H1 (cell line): ENCODE measurements around the gene SLC25A24. TPM values are rescaled to one million over a fixed set of nuclear protein-coding genes. Genes with fewer than 3 reads are reported as not detected.
"Not testable (repeated sequence)": the region's sequence is repeated elsewhere in the genome, so short reads cannot be mapped to it uniquely, and the experiment has no call there.

Source experiments
- CTCF ChIA-PET: fragments of 300-600 bp; sonication (Branson Sonifier 250); formaldehyde crosslinking; loops from one replicate; lab custom pipeline; 2021; ENCODE audit not compliant: partially characterized antibody; lab: Charles Lee
- POLR2A ChIA-PET: fragments of 300-600 bp; sonication (Branson Sonifier 250); formaldehyde crosslinking; loops from one replicate; lab custom pipeline; 2021; ENCODE audit warnings: inconsistent platforms; ENCODE audit not compliant: partially characterized antibody; lab: Charles Lee
- DNase-seq, 2 experiments: peaks; one replicate each; pipeline versions ENCODE4 v3.0.0 to v3.0.0-alpha.2; 2010 to 2022; ENCODE audit warnings: low spot score in 2 of 2, low read depth in 1 of 2, mixed read lengths in 1 of 2
- FAIRE-seq: peaks from 2 replicates; lab custom pipeline; 2011; peaks lifted over from hg19 to GRCh38; lab: Jason Lieb, UNC
- H2AFZ ChIP-seq: 2 replicates; pipeline ENCODE4 v1.8.1; 2012; ENCODE audit warnings: low read length, inconsistent platforms
- H2AK5ac ChIP-seq: 2 replicates; pipeline ENCODE4 v1.6.1; 2013; ENCODE audit warnings: low read depth, low read length
- H2BK120ac ChIP-seq: replicated peaks from 2 replicates; pipeline ENCODE3; 2013; ENCODE audit warnings: low read depth, low read length, inconsistent platforms
- H2BK12ac ChIP-seq: 2 replicates; pipeline ENCODE4 v1.6.1; 2013; ENCODE audit warnings: low read depth, low read length
- H2BK15ac ChIP-seq: 2 replicates; pipeline ENCODE4 v1.6.1; 2013; ENCODE audit warnings: low read length
- H2BK20ac ChIP-seq: 2 replicates; pipeline ENCODE4 v1.6.1; 2013; ENCODE audit warnings: low read length
- H2BK5ac ChIP-seq: 2 replicates; pipeline ENCODE4 v1.6.1; 2013; ENCODE audit warnings: low read depth, low read length
- H3K14ac ChIP-seq: 2 replicates; pipeline ENCODE4 v1.6.1; 2013; ENCODE audit warnings: inconsistent platforms; ENCODE audit not compliant: insufficient read length
- H3K18ac ChIP-seq: 2 replicates; pipeline ENCODE4 v1.6.1; 2013; ENCODE audit warnings: low read length; ENCODE audit errors: extremely low read depth
- H3K23ac ChIP-seq: 2 replicates; pipeline ENCODE4 v1.6.1; 2013; ENCODE audit warnings: inconsistent platforms; ENCODE audit not compliant: insufficient read length
- H3K23me2 ChIP-seq: 2 replicates; pipeline ENCODE4 v1.6.1; 2013; ENCODE audit warnings: low read depth, low read length
- H3K27ac ChIP-seq: 2 replicates; pipeline ENCODE4 v1.6.1; 2011; ENCODE audit warnings: low read depth, low read length, inconsistent platforms
- H3K27me3 ChIP-seq, 4 experiments: replicated peaks in 1 of 4; 1 replicate in 1 of 4; 2 replicates in 3 of 4; pipeline versions ENCODE4 v1.6.1 to v1.8.1; 2011 to 2013; ENCODE audit warnings: low read length in 3 of 4, mild to moderate bottlenecking in 3 of 4, inconsistent platforms in 2 of 4, mixed read lengths in 2 of 4, moderate library complexity in 1 of 4; ENCODE audit not compliant: control insufficient read depth in 3 of 4, insufficient read depth in 3 of 4; ENCODE audit errors: extremely low read depth in 1 of 4
- H3K36me3 ChIP-seq, 4 experiments: 2 replicates each; pipeline versions ENCODE4 v1.6.1 to v1.8.1; 2011 to 2013; ENCODE audit warnings: mild to moderate bottlenecking in 4 of 4, low read length in 3 of 4, moderate library complexity in 2 of 4, control low read depth in 1 of 4, inconsistent platforms in 1 of 4; ENCODE audit not compliant: insufficient read depth in 4 of 4, control insufficient read depth in 2 of 4
- H3K4ac ChIP-seq: replicated peaks from 2 replicates; pipeline ENCODE3; 2013; ENCODE audit warnings: low read length, low read depth, mixed read lengths, inconsistent platforms; ENCODE audit not compliant: insufficient read length
- H3K4me1 ChIP-seq, 4 experiments: replicated peaks in 1 of 4; 1 replicate in 1 of 4; 2 replicates in 3 of 4; pipeline versions ENCODE4 v1.6.1 to v1.8.1; 2011 to 2013; ENCODE audit warnings: low read length in 3 of 4, inconsistent platforms in 2 of 4, mixed read lengths in 1 of 4; ENCODE audit not compliant: insufficient read depth in 4 of 4, control insufficient read depth in 3 of 4
- H3K4me2 ChIP-seq, 2 experiments: 2 replicates each; pipeline versions ENCODE4 v1.6.1 to v1.8.1; 2011 to 2013; ENCODE audit warnings: low read depth in 2 of 2, low read length in 2 of 2, control low read depth in 1 of 2, inconsistent platforms in 1 of 2, mild to moderate bottlenecking in 1 of 2; ENCODE audit not compliant: insufficient read depth in 1 of 2
- H3K4me3 ChIP-seq, 4 experiments: fragments of 200-600, 300-600 bp in 1 of 4; sonication (generic), shearing (Covaris generic), sonication (Bioruptor Twin) in 1 of 4; 2 replicates each; pipeline versions ENCODE4 v1.5.1 to v1.8.1; 2011 to 2016; ENCODE audit warnings: low read length in 4 of 4, low read depth in 3 of 4, control low read depth in 2 of 4, inconsistent platforms in 2 of 4, mild to moderate bottlenecking in 2 of 4, mixed read lengths in 1 of 4, moderate library complexity in 1 of 4; ENCODE audit not compliant: insufficient read depth in 2 of 4; ENCODE audit errors: extremely low read depth in 1 of 4
- H3K56ac ChIP-seq: replicated peaks from 2 replicates; pipeline ENCODE3; 2013; ENCODE audit warnings: low read depth, mild to moderate bottlenecking, mixed read lengths, low read length, inconsistent platforms; ENCODE audit not compliant: insufficient read length
- H3K79me1 ChIP-seq: 2 replicates; pipeline ENCODE4 v1.6.1; 2013; ENCODE audit warnings: low read depth, low read length, control low read depth
- H3K79me2 ChIP-seq, 2 experiments: 2 replicates each; pipeline versions ENCODE4 v1.6.1 to v1.8.1; 2012 to 2013; ENCODE audit warnings: low read length in 2 of 2, mild to moderate bottlenecking in 2 of 2, inconsistent platforms in 1 of 2; ENCODE audit not compliant: insufficient read depth in 2 of 2, control insufficient read depth in 1 of 2
- H3K9ac ChIP-seq, 4 experiments: replicated peaks in 1 of 4; 1 replicate in 1 of 4; 2 replicates in 3 of 4; pipeline versions ENCODE4 v1.6.1 to v1.8.1; 2011 to 2013; ENCODE audit warnings: low read depth in 3 of 4, low read length in 3 of 4, control low read depth in 2 of 4, mild to moderate bottlenecking in 2 of 4, moderate library complexity in 2 of 4, inconsistent platforms in 1 of 4; ENCODE audit errors: extremely low read depth in 1 of 4
- H3K9me3 ChIP-seq, 2 experiments: 2 replicates each; pipeline versions ENCODE4 v1.6.1 to v1.8.1; 2012 to 2013; ENCODE audit warnings: mild to moderate bottlenecking in 2 of 2, moderate library complexity in 2 of 2, control low read depth in 1 of 2, inconsistent platforms in 1 of 2, low read depth in 1 of 2, low read length in 1 of 2, mixed read lengths in 1 of 2; ENCODE audit not compliant: insufficient read depth in 2 of 2
- H4K20me1 ChIP-seq, 2 experiments: replicated peaks in 1 of 2; 2 replicates each; pipeline versions ENCODE3 to v1.8.1; 2011 to 2013; ENCODE audit warnings: inconsistent platforms in 2 of 2, low read length in 2 of 2, mild to moderate bottlenecking in 1 of 2; ENCODE audit not compliant: insufficient read depth in 2 of 2, control insufficient read depth in 1 of 2
- H4K5ac ChIP-seq: 2 replicates; pipeline ENCODE4 v1.6.1; 2013; ENCODE audit warnings: low read length, low read depth, mixed read lengths, inconsistent platforms; ENCODE audit not compliant: insufficient read length
- H4K8ac ChIP-seq: 2 replicates; pipeline ENCODE4 v1.8.0; 2013; ENCODE audit warnings: mild to moderate bottlenecking, moderate library complexity, low read length, inconsistent platforms; ENCODE audit not compliant: insufficient read depth; ENCODE audit errors: extremely low read depth
- H4K91ac ChIP-seq: replicated peaks from 2 replicates; pipeline ENCODE3; 2013; ENCODE audit warnings: low read length, mixed read lengths, inconsistent platforms; ENCODE audit not compliant: insufficient read length
- WGBS, 2 experiments: shearing (Covaris generic) in 1 of 2; methylation state at CpG; one replicate each; pipeline versions ENCODE4 v1.1.6 to v1.1.7; 2013 to 2015; ENCODE audit warnings: low lambda C conversion rate in 2 of 2, mixed read lengths in 2 of 2, inconsistent platforms in 1 of 2, low coverage in 1 of 2, missing lambda C conversion rate in 1 of 2; ENCODE audit not compliant: insufficient replicate concordance in 2 of 2, insufficient coverage in 1 of 2, insufficient read length in 1 of 2; ENCODE audit errors: extremely low coverage in 1 of 2, missing lambda C conversion rate in 1 of 2; 5-methylcytosine and 5-hydroxymethylcytosine counted together
- polyA plus RNA-seq, 7 experiments: library from polyadenylated mRNA; depleted of rRNA in 3 of 7; stranded (reverse) in 5 of 7; unstranded in 2 of 7; fragments of >200 nt in 5 of 7; fragments of 200-250 nt in 2 of 7; gene quantifications; 1 replicate in 5 of 7; 2 replicates in 1 of 7; 4 replicates in 1 of 7; pipeline versions ENCODE4 v1.2.1 to v1.2.3, GENCODE V29; 2011 to 2013; ENCODE audit warnings: missing spikeins in 2 of 7, mixed read lengths in 2 of 7
- total RNA-seq: library from RNA; stranded (reverse); fragmentation: NEBNext Ultra II Directional; extraction: Animal tissue kit (Norgen Biotek cat#: 25700); gene quantifications from 2 replicates; pipeline ENCODE4 v1.2.1, GENCODE V29; 2021

The SLC25A24 gene
- total and polyA plus RNA-seq, 2 of the 8 experiments (the other 6 are each of a cell fraction or from before 2014, with no cell fraction given) = 13.6 to 40.6 TPM

DNA sequence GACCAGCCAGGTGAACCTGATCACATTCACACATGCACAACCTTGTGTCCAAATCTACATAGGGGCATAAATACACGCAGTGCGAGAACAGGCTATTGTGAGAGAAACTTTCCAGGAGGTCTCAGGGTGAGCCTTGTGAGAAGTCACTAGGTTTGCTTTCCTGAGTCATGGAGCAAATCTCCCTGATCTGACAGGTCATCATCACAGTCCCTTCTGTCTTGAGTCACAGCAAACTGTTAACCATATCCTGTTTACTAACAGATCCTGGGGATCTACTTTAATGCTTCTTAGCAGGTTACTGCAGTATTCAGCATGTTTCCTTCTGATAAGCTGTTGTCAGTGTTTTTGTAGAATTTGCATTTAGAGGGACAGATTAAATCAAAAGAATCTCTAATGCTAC, 35.2 kb upstream of the SLC25A24 start:
- H4K8ac ChIP-seq, DNase-seq, H3K27ac ChIP-seq, H3K9me3 ChIP-seq, H3K18ac ChIP-seq, H3K4ac ChIP-seq, H2BK12ac ChIP-seq, H3K79me2 ChIP-seq, H4K5ac ChIP-seq, H4K20me1 ChIP-seq, H3K4me3 ChIP-seq, H3K79me1 ChIP-seq, H2AFZ ChIP-seq, H2BK20ac ChIP-seq, H3K9ac ChIP-seq, FAIRE-seq, H3K14ac ChIP-seq, H2BK5ac ChIP-seq, H2BK120ac ChIP-seq, H2AK5ac ChIP-seq, POLR2A ChIA-PET, H3K23ac ChIP-seq, H3K27me3 ChIP-seq, H3K23me2 ChIP-seq, H3K56ac ChIP-seq, H2BK15ac ChIP-seq, H3K4me2 ChIP-seq, H4K91ac ChIP-seq, H3K36me3 ChIP-seq, H3K4me1 ChIP-seq, CTCF ChIA-PET: not testable (repeated sequence)
- no CpG with 5 or more reads among the region's 2 CpGs for WGBS, 2 experiments

DNA sequence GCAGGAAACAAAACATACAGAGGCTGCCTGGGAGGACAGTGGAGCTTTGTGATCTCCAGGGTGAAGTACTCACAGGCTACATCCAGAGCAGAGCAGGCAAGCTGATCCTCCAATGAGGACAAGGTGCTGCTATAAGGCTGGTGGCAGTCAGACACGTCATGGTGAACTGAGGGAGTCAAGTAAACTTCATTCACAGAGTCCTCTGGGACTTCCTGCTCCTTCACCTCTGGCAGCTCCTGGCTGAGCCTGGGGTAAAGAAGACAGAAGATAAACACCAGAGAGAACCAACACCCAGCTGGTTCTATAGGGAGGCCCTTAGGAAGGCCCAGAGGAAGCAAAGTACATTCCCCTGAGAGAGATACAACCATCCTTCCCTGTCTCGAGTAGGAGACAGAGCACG, 32.0 kb upstream of the SLC25A24 start:
- H2BK12ac ChIP-seq, H2AFZ ChIP-seq, H2BK15ac ChIP-seq, H2BK5ac ChIP-seq, H3K79me1 ChIP-seq, H3K23ac ChIP-seq, H3K4ac ChIP-seq, H2BK120ac ChIP-seq, H4K91ac ChIP-seq, H2AK5ac ChIP-seq, H3K9ac ChIP-seq, H3K23me2 ChIP-seq, H2BK20ac ChIP-seq, POLR2A ChIA-PET, DNase-seq, H3K36me3 ChIP-seq, H3K18ac ChIP-seq, H4K8ac ChIP-seq, H3K4me2 ChIP-seq, H3K56ac ChIP-seq, CTCF ChIA-PET, H3K27me3 ChIP-seq, H3K4me3 ChIP-seq, H3K14ac ChIP-seq, H3K79me2 ChIP-seq, H4K20me1 ChIP-seq, H3K4me1 ChIP-seq, H3K9me3 ChIP-seq, FAIRE-seq, H3K27ac ChIP-seq, H4K5ac ChIP-seq: not testable (repeated sequence)
- no CpG with 5 or more reads among the region's 3 CpGs for WGBS, 2 experiments
